GM23248 (cell line): ENCODE measurements around the gene UPF3B.

Experiments used
- EZH2 ChIP-seq: fragments of 200-600 bp; sonication (generic); IDR thresholded peaks from 2 replicates; pipeline ENCODE4 v1.6.1; 2018; ENCODE audit warnings: antibody characterized with exemption, mild to moderate bottlenecking; ENCODE audit not compliant: insufficient read depth, poor library complexity, severe bottlenecking
- EZH2phosphoT487 ChIP-seq: fragments of 200-600 bp; sonication (generic); IDR thresholded peaks from 2 replicates; pipeline ENCODE4 v1.6.1; 2018; ENCODE audit warnings: antibody characterized with exemption, moderate library complexity, mild to moderate bottlenecking, low read depth; ENCODE audit not compliant: insufficient read depth

GRCh38 chrX:119801253-119802221, 51.2 kb downstream of the UPF3B start:
- no peak for TF ChIP-seq EZH2
- TF ChIP-seq EZH2phosphoT487 = no peak
